ENCODE data around the gene KCNIP4. TPM values are rescaled to one million over a fixed set of nuclear protein-coding genes. Genes with fewer than 3 reads are reported as not detected.

KCNIP4 gene
- total RNA-seq, 1 donor from 2014 or later: not detected

DNA sequence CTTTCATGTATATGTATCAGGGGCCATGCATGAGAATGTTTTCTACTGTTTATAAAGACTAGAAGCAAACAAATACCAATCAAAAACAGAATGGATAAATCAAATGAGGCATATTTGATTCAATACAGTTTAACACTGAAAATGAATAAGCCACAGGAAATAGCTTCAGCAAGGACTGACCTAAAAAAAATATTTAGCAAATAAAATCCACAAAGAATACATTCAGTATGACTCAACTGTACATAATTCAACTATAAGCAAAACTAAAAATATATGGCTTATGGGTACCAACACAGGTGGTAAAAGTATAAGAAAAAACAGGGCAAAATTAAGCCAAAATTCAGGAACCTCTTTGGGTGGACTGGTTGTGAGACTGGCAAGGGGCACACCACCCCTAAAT is 112.9 kb downstream of the KCNIP4 start:
- TF ChIP-seq CTCF (IDR thresholded peaks at IDR 0.05): no peak
- no peaks in the 10 kb centered on the region for H3K27me3 ChIP-seq (ENCODE audit: low read depth)
- no peak for ATAC-seq
- H3K4me1 ChIP-seq: no peaks in the 10 kb centered on the region
- H3K36me3 ChIP-seq: no peaks in the 10 kb centered on the region
- DNase-seq: no peak
- H3K9me3 ChIP-seq: peaks cover 4% of the 10 kb centered on the region
- intact Hi-C loops (cut with DNase I): no loop called here
- no peak overlapping the region for H3K4me3 ChIP-seq
- H3K27ac ChIP-seq: no peak overlapping the region

DNA sequence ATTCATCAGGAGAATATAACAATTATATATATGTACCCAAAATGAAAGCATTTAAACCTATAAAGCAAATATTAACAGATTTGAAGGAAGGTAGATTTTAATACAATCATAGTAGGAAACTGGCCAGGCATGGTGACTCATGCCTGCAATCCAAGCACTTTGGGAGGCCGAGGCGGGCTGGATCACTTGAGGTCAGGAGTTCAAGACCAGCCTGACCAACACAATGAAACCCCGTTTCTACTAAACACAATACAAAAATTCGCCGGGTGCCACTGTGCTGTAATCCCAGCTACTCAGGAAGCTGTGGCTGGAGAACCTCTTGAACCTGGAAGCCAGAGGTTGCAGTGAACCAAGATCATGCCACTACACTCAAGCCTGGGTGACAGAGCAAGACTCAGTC is 118.3 kb downstream of the KCNIP4 start:
- DNase-seq (no peak), ATAC-seq (no peak)
- intact Hi-C loops (cut with DNase I): no loop called here
- H3K27me3 ChIP-seq (ENCODE audit: low read depth): no peaks in the 10 kb centered on the region
- no peak for TF ChIP-seq CTCF (IDR thresholded peaks at IDR 0.05)
- no peak overlapping the region for H3K4me3 ChIP-seq
- H3K4me1 ChIP-seq: no peaks in the 10 kb centered on the region
- no peaks in the 10 kb centered on the region for H3K36me3 ChIP-seq
- H3K27ac ChIP-seq: no peak overlapping the region
- H3K9me3 ChIP-seq: peaks cover 4% of the 10 kb centered on the region

- TF ChIP-seq CTCF (IDR thresholded peaks at IDR 0.05): no peak
- no peak overlapping the region for H3K27ac ChIP-seq
- H3K9me3 ChIP-seq: peaks cover 4% of the 10 kb centered on the region
- no peak for ATAC-seq
- H3K27me3 ChIP-seq (ENCODE audit: low read depth): no peaks in the 10 kb centered on the region
- no peak for DNase-seq
- H3K4me1 ChIP-seq: no peaks in the 10 kb centered on the region
- no peak overlapping the region for H3K4me3 ChIP-seq
- no peaks in the 10 kb centered on the region for H3K36me3 ChIP-seq
- intact Hi-C loops (cut with DNase I): no loop called here
Observed at GRCh38 chr4:21827575-21827974, 121.0 kb downstream of the KCNIP4 start.

DNA sequence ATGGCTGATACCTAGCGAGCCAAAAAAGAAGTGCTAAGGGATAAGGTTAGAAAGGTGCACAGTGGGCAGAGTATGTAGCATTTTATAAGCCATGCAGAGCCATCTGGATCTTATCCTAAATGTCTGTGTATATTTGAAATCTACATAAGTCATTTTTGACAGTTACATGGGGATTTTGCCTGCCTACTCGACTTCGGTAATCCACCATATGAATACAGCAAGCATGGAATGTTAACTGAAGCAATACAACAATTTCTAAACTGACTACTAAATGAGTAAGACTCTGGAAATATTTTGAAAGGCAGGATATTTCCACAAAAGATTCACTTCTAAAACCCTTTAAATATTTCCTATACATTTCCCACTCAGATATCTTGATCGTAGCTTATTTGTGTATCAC is 122.5 kb downstream of the KCNIP4 start:
- H3K4me1 ChIP-seq: no peaks in the 10 kb centered on the region
- H3K27ac ChIP-seq: no peak overlapping the region
- no peak for TF ChIP-seq CTCF (IDR thresholded peaks at IDR 0.05)
- no peaks in the 10 kb centered on the region for H3K9me3 ChIP-seq
- no peak overlapping the region for H3K4me3 ChIP-seq
- H3K36me3 ChIP-seq: no peaks in the 10 kb centered on the region
- no peak for DNase-seq
- no peak for ATAC-seq
- H3K27me3 ChIP-seq (ENCODE audit: low read depth): no peaks in the 10 kb centered on the region
- intact Hi-C loops (cut with DNase I): no loop called here

GRCh38 chr4:21819086-21819485 is 129.5 kb downstream of the KCNIP4 start:
- intact Hi-C loops (cut with DNase I): no loop called here
- ATAC-seq (no peak), DNase-seq (no peak)
- H3K27me3 ChIP-seq (ENCODE audit: low read depth): no peaks in the 10 kb centered on the region
- peaks cover 11% of the 10 kb centered on the region for H3K9me3 ChIP-seq
- no peaks in the 10 kb centered on the region for H3K36me3 ChIP-seq
- no peaks in the 10 kb centered on the region for H3K4me1 ChIP-seq
- no peak for TF ChIP-seq CTCF (IDR thresholded peaks at IDR 0.05)
- H3K27ac ChIP-seq: no peak overlapping the region
- H3K4me3 ChIP-seq: no peak overlapping the region

Measured in lower lobe of right lung (tissue), 2 donors.